HL-60/S4 (cell line): ENCODE data around the gene FAM47B.

ENCODE experiments used
- in situ Hi-C: fragments of 300-500 bp; cut with MboI; formaldehyde crosslinking; loops from 2 replicates; pipeline ENCODE4 v1.14.3; 2022; ENCODE audit warnings: low sequenced_read_pairs

FAM47B gene

DNA sequence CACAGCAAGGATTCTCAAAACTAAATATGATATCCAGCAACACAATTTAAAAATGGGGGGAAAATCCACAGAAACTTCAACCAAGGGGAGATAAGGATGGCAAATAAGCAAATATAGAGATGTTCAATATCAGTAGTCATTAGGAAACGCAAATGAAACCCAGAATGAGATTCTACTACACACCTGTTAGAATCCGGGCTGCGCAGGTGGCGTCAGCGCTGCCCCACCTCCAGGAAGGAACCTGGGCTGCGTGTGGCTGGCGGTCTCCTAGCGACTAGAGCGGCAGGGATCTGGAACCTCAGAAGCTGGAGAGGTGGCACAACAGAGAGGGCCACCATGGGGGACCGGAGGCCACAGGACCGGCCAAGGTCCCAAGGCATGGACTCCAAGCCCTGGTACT, at the start of gene FAM47B:
TSS of gene FAM47B (plus strand) at position 301 of the 400 bp plus-strand sequence. CDS start at position 337, 36 bp downstream.
- in situ Hi-C loops, result no loop called here

GRCh38 chrX:34893741-34894140, 48.9 kb upstream of the FAM47B start:
- in situ Hi-C loops, result no loop called here

DNA sequence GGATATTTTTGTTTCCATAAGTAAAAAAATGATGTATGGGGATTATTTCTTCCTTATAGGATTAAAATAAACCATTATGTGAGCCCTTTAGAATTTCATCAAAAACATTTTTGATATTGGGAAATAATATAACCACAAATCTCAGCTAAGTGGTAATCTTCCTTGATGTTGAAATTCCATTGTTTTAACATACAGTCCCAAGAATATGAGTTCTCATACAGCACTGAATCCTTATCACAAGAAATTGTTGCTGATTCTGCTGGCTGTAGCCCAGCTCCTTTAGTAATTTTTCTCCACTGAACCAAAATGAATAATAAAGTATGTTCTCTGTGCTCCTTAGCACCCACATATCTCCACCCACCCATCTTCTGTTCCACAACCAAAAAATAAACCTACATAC, 41.9 kb upstream of the FAM47B start:
- in situ Hi-C loops, result no loop called here

DNA sequence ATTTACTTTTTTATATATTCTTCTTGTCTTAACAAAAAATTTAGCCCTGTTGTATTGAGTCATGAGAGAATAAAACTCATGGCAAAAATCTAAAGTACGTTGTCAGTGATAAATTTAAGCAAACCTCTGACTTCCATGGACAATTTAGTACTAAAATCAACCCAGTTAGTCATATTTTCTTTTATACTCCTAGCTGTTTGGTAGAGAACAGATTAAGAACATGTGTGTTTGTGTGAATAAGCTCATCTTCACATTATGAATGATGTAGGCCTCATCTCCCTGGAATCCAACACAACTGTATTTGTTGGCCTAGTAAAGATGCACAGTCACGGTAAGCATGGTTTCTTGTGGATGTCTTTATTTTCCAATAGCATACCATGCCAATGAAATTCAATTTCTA, 40.8 kb upstream of the FAM47B start:
- in situ Hi-C loops, result no loop called here

DNA sequence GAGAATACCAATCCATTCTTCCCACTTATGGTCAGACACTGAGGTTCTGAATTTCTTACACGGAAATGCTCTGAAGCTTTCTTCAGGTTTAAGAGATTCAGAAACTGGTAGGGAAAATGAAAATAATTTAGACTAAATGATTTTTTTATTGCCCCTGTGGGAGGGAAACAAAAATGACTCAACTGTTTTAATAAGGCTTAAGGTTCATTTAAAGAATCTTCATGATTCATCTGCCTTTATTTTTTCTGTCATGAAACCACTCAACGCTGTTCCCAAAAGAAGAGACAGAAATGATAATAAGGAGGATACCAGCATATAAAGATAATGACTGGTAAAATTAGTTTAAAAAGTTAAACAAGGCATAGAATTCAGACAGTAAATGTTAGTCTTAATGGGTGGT, 39.3 kb upstream of the FAM47B start:
- in situ Hi-C loops, result no loop called here

DNA sequence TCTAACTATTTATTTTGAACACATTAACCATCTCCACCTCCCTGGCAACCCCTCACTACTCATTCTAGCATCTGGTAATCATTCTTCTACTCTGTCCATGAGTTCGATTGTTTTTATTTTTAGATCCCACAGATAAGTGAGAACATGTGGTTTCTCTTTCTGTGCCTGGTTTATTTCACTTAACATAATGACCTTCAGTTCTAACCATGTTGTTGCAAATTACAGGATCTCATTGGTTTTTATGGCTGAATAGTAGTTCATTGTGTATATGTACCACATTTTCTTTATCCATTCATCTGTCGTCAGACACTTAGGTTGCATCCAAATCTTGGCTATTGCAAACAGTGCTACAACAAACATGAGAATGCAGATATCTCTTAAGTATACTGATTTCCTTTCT, 33.4 kb upstream of the FAM47B start:
- in situ Hi-C loops, result no loop called here

- in situ Hi-C loops, result no loop called here
Observed at GRCh38 chrX:34915463-34916225, 27.0 kb upstream of the FAM47B start.

DNA sequence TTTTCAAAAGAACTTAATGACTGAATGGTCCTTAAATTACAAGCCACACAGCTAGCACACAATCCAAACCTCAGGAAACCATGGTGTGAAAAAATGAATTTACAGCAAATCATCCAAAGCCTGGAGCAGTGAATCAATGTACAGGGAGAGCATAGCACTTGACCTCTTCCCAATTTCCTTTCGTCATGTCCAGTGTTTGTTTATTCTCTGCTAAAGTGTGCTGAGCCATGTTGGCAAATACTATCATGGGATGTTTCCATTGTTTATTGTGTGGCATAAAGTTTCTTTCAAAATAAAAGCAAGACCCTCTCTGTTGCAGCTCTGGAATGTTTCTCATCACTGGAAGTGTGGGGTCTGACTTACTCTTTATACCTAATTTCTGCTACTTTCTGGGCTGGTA, 25.4 kb upstream of the FAM47B start:
- in situ Hi-C loops, result no loop called here

DNA sequence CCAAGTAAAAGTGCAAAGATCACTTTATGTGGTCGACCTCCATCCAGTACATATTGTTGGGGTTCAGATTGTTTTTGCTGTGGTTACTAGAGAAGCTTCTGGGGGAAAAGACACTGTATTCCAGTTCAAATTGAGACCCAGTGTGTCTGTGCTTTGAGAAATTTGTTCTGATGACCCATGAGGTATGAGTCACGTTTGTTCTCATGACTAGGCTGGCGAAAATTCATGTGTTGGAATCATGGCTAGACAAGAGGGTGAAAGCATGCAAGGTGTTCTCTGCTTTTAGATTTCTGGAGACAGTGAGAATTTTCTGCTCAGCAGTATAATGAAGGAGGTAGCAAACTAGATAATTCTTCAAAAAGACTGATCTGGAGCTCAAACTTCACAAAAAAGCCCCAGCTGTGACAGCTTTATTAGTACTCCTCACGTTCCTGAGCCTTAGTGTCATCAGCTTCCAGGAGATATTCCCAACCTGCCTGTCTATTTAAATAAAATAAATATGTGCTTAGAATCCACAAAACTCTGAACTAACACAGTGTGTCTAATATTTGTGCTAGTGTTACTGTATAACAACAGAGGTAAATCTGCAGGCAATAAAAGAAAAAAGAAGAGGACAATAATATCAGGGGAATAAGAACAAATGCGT, 24.4 kb upstream of the FAM47B start:
- in situ Hi-C loops, result no loop called here

DNA sequence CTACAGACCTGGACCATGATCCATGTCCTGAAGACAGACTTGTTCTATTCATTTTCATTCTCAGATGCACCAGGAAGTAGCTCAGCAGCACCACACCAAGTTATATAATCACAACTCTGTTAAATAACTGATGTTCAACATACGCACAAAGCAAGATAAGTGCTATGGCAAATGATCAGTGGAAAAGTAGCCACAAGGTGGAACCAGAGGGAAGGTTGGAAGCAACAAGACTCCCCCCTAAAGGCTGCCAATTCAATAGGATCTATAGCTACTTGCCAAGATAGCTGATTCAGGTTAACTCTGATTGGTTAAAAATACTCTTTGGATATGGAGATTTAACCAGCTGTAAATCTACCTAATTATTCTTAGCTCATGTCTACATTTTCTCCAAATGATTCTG, 23.7 kb upstream of the FAM47B start:
- in situ Hi-C loops, result no loop called here

DNA sequence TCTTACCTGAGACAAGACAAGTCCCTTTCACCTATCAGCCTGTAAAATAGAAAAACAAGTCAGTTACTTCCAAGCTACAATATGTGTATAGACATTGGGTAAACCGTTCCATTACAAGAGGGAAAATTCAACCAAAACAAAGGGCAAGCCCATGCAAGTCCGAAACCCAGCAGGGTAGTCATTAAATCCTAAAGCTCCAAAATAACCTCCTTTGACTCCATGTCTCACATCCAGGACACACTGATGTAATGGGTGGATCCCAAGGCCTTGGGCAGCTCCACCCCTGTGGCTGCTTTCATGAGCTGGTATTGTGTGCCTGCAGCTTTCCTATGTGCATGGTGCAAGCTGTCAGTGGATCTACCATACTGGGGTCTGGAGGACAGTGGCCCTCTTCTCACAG, 14.7 kb upstream of the FAM47B start:
- in situ Hi-C loops, result no loop called here

- in situ Hi-C loops, result no loop called here
Observed at GRCh38 chrX:34943235-34943634, 639 bp downstream of the FAM47B start.

DNA sequence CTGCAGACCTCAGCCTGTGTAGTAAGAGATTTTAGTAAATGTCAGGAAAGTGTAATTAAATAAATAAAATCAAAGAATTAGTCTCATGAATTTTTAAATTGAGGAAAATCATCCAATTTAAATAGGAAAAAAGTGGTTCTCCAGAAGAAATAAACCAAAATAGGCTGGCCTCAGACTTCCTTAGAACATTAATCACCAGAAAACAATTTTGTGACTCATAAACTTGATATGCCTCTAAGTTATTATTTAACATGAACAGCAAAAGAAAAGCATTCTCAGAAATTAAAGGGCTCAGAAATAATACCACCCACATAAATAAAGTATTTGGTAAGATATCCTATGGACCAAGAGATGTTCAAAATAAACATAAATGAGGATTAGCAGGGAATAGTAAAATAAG, 14.3 kb downstream of the FAM47B start:
- in situ Hi-C loops, result no loop called here

DNA sequence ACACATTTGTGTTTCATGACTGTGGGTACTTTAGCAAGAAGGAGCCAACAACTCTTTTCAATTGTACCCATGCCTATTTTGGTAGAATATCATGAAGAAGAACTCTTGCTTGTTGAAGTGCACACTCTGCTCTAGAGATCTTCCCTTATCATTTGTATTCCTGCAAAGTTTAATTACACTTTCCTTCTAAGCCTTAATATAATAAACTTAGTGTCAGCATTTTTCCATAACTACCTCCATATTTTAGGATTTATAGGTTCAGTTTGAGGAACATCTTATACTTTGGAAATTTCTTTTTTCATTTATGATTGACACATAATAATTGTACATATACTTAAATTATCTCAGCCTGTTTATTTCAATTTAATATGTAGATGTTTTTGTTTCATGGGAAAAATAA, 19.1 kb downstream of the FAM47B start:
- in situ Hi-C loops, result no loop called here

DNA sequence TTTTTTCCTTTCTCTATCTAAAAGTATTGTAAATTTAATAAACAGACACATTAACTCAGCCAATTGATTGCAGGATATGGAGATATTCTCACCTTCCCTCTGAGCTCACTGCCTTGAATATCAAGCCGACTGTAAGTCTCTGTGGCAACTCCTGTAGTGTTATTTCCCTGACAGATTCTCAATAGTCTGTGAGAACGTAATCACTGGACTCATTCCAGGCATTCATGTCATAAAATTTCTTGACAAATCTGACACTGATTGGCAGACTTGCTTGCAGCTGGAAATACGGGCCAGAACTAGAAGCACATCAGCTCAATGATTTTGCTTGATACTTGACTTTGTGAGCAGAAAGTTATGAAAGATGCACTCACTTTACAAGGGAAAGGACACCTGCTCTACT, 29.6 kb downstream of the FAM47B start:
- in situ Hi-C loops, result no loop called here

DNA sequence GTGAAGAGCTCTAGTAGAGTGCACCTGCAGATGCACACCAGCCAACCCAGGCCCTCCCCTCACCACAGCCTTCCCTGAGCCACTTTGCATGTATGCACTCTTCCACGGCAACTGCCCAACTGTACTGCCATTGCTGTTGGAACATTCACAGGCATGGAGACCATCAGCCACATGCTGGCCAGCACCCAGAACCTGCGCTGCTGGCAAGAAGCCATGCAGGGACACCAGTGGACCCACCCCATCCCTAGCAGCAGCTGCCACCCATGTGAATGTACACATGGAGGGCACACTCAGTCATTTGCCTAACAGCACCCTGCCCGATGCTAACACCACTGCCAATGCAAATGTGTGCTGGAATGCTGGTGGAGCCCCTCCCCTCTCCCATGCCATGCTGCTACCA, 35.6 kb downstream of the FAM47B start:
- in situ Hi-C loops, result no loop called here

- in situ Hi-C loops, result no loop called here
Observed at GRCh38 chrX:34987646-34988045, 45.0 kb downstream of the FAM47B start.
